Measurements from ENCODE around the gene TRPM3.
"Not testable (repeated sequence)": the region's sequence is repeated elsewhere in the genome, so short reads cannot be mapped to it uniquely, and the experiment has no call there.

The TRPM3 gene

GRCh38 chr9:70658765-70659164 is 462.7 kb downstream of the TRPM3 start:
- DNase-seq (ENCODE audit: low read depth in 2 of 2), result no peak

GRCh38 chr9:70656281-70656680 is 465.1 kb downstream of the TRPM3 start:
- no peak for DNase-seq (ENCODE audit: low read depth in 2 of 2)

GRCh38 chr9:70654144-70654543 is 467.3 kb downstream of the TRPM3 start:
- DNase-seq (ENCODE audit: low read depth in 2 of 2), result no peak

- not testable (repeated sequence) for DNase-seq (ENCODE audit: low read depth in 2 of 2)
Measured at GRCh38 chr9:70644627-70645026, 476.8 kb downstream of the TRPM3 start.

GRCh38 chr9:70642341-70642740 is 479.1 kb downstream of the TRPM3 start:
- DNase-seq (ENCODE audit: low read depth in 2 of 2), result no peak

GRCh38 chr9:70641631-70642030 is 479.8 kb downstream of the TRPM3 start:
- DNase-seq (ENCODE audit: low read depth in 2 of 2), result no peak

- no peak for DNase-seq (ENCODE audit: low read depth in 2 of 2)
Measured at GRCh38 chr9:70641031-70641430, 480.4 kb downstream of the TRPM3 start.

GRCh38 chr9:70639853-70640814 is 481.3 kb downstream of the TRPM3 start:
- DNase-seq (ENCODE audit: low read depth in 2 of 2), result no peak

- DNase-seq (ENCODE audit: low read depth in 2 of 2), result no peak
Measured at GRCh38 chr9:70635790-70636189, 485.6 kb downstream of the TRPM3 start.

GRCh38 chr9:70634696-70635095 is 486.7 kb downstream of the TRPM3 start:
- no peak for DNase-seq (ENCODE audit: low read depth in 2 of 2)

GRCh38 chr9:70630971-70631370 is 490.4 kb downstream of the TRPM3 start:
- no peak for DNase-seq (ENCODE audit: low read depth in 2 of 2)

GRCh38 chr9:70629080-70629685 is 492.2 kb downstream of the TRPM3 start:
- not testable (repeated sequence) for DNase-seq (ENCODE audit: low read depth in 2 of 2)

GRCh38 chr9:70625078-70625477 is 496.3 kb downstream of the TRPM3 start:
- no peak for DNase-seq (ENCODE audit: low read depth in 2 of 2)

GRCh38 chr9:70618784-70619183 is 502.6 kb downstream of the TRPM3 start:
- DNase-seq (ENCODE audit: low read depth in 2 of 2), result no peak

GRCh38 chr9:70617033-70617828 is 504.2 kb downstream of the TRPM3 start:
- no peak for DNase-seq (ENCODE audit: low read depth in 2 of 2)

- DNase-seq (ENCODE audit: low read depth in 2 of 2), result no peak
Measured at GRCh38 chr9:70616228-70616990, 505.0 kb downstream of the TRPM3 start.

- DNase-seq (ENCODE audit: low read depth in 2 of 2), result no peak
Measured at GRCh38 chr9:70615464-70616138, 505.8 kb downstream of the TRPM3 start.

- no peak for DNase-seq (ENCODE audit: low read depth in 2 of 2)
Measured at GRCh38 chr9:70614786-70615463, 506.5 kb downstream of the TRPM3 start.

- DNase-seq (ENCODE audit: low read depth in 2 of 2), result no peak
Measured at GRCh38 chr9:70613024-70613768, 508.2 kb downstream of the TRPM3 start.

GRCh38 chr9:70610287-70610644 is 511.2 kb downstream of the TRPM3 start:
- DNase-seq (ENCODE audit: low read depth in 2 of 2), result no peak

Measured in stimulated activated CD8-positive, alpha-beta memory T cell treated with anti-CD3 and anti-CD28 coated beads, Interleukin-7, amount 100 ng/mL, for 1 hour (primary cell).